Liver (tissue), 3 donors: ENCODE data around the gene NXPH3.
A peak's percentile ranks its signal among the peaks of the same experiment; 100 is the strongest.

Source experiments
- ATF3 ChIP-seq: IDR thresholded peaks from 2 replicates; pipeline ENCODE4 v1.6.1; 2016; ENCODE audit warnings: antibody characterized with exemption
- CTCF ChIP-seq: fragments of 150-350 bp; IDR thresholded peaks from 2 replicates; pipeline ENCODE4 v1.5.1; 2017; ENCODE audit warnings: improper control_type of control experiment, low read depth, low read length; ENCODE audit not compliant: missing input control
- FOXA1 ChIP-seq: IDR thresholded peaks from 2 replicates; pipeline ENCODE4 v1.6.1; 2016; ENCODE audit warnings: antibody characterized with exemption
- GABPA ChIP-seq, 2 donors: IDR thresholded peaks in 1 of 2; conservative IDR thresholded peaks in 1 of 2; 2 replicates each; pipeline ENCODE4 v1.6.1; 2016; ENCODE audit warnings: antibody characterized with exemption in 2 of 2, mild to moderate bottlenecking in 1 of 2, moderate library complexity in 1 of 2
- HNF4G ChIP-seq: IDR thresholded peaks from 2 replicates; pipeline ENCODE4 v1.6.1; 2016; ENCODE audit warnings: antibody characterized with exemption
- NR2F2 ChIP-seq: IDR thresholded peaks from 2 replicates; pipeline ENCODE4 v1.6.1; 2016; ENCODE audit warnings: antibody characterized with exemption
- RAD21 ChIP-seq, 2 donors: IDR thresholded peaks; 2 replicates each; pipeline ENCODE4 v1.6.1; 2016; ENCODE audit warnings: antibody characterized with exemption in 2 of 2, mild to moderate bottlenecking in 2 of 2
- TAF1 ChIP-seq: conservative IDR thresholded peaks from 2 replicates; pipeline ENCODE4 v1.6.1; 2016; ENCODE audit warnings: antibody characterized with exemption, mild to moderate bottlenecking
- YY1 ChIP-seq: IDR thresholded peaks from 2 replicates; pipeline ENCODE4 v1.6.1; 2016; ENCODE audit warnings: antibody characterized with exemption, mild to moderate bottlenecking
- donor health status: healthy.
- donor health status: healthy.

- TF ChIP-seq CTCF (no peak), YY1 (no peak), TAF1 (no peak), FOXA1 (no peak), NR2F2 (peak; percentile 40), GABPA (IDR thresholded peaks at IDR 0.05 in 1 of 2, conservative IDR thresholded peaks at IDR 0.05 in 1 of 2) (no peak), HNF4G (no peak), RAD21 (IDR thresholded peaks at IDR 0.05) (no peak), ATF3 (no peak)
Observed at GRCh38 chr17:49604314-49604869, 28.7 kb downstream of the NXPH3 start.
